Frontal cortex (tissue), 4 donors: ENCODE measurements around the gene MRPS15. TPM values are rescaled to one million over a fixed set of nuclear protein-coding genes. Genes with fewer than 3 reads are reported as not detected.
A peak's percentile ranks its signal among the peaks of the same experiment; 100 is the strongest.

Experiments
- DNase-seq, 2 donors: peaks; one replicate each; pipeline ENCODE4 v3.0.0; 2012; ENCODE audit warnings: low spot score in 2 of 2
- FAIRE-seq: peaks from 2 replicates; lab custom pipeline; 2012; peaks lifted over from hg19 to GRCh38; lab: Jason Lieb, UNC
- total RNA-seq: library from RNA; depleted of rRNA; stranded (reverse); fragments of >200 nt; gene quantifications from one replicate; pipeline ENCODE4 v1.2.3, GENCODE V29; 2014
- donor health status: control.
- donor health status: control.
- donor health status: control.

The MRPS15 gene
- total RNA-seq, 1 donor from 2014 or later = 15.9 TPM

DNA sequence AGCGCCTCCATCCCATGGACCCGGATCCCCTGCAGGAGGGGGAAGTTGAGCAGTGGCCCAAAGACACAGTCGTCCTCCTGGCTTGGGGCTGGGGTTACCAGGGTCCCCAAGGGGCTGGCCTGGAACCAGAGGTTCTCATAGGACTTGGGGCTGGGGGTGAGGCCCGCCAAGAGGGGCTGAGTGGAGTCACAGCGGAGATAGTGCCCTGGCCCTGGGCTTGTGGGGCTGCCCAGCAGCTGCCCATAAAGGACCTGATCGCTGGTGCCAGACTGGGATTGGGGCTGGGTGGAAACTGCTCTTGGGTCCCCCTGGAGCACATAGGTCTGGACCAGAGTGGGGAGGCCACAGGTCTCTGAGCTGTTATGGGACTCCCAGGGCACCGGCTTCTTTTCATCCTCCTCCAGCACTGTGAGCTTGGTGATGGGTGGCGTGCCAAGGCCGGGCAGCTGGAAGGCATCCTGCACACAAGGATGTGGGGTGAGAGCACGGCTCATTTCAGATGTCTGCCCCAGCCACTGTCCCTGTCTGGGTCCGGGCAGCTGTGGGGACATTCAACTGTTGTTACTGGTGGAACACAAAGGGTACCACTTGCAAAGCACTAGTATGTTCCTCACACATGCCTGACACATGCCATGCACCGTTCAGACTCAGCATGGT, 2.3 kb upstream of the MRPS15 start:
- DNase-seq (no peak), FAIRE-seq (no peak)

DNA sequence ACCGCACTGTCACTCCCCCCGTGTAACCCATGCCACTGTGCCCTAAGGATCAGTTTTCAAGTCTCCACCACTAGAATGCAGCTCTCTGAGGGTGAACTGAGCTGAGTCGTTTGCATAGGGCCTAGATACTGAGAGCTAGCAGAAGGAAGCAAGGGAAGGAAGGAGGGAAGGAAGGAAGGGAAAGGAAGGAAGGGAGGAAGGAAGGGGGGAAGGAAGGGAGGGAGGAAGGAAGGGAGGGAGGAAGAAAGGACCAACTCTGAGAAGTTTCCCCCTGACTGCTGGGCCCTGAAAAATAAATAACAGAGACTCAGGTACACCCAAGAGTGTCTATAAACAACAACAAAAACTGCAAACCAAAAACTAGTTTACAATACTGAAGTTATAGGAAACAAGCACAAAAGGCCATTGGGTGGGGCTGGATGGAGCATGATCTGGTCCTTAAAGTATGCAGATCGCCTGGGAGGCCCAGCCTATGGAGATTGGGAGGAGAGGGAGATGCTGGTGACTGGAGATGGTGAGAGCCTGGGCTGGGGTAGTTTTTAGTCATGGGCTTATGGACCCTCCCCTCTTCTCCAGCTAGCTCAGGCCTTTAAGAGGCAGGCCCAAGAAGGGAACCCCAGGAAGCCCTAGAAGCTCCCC, 1.7 kb upstream of the MRPS15 start:
- DNase-seq (no peak), FAIRE-seq (no peak)

DNA sequence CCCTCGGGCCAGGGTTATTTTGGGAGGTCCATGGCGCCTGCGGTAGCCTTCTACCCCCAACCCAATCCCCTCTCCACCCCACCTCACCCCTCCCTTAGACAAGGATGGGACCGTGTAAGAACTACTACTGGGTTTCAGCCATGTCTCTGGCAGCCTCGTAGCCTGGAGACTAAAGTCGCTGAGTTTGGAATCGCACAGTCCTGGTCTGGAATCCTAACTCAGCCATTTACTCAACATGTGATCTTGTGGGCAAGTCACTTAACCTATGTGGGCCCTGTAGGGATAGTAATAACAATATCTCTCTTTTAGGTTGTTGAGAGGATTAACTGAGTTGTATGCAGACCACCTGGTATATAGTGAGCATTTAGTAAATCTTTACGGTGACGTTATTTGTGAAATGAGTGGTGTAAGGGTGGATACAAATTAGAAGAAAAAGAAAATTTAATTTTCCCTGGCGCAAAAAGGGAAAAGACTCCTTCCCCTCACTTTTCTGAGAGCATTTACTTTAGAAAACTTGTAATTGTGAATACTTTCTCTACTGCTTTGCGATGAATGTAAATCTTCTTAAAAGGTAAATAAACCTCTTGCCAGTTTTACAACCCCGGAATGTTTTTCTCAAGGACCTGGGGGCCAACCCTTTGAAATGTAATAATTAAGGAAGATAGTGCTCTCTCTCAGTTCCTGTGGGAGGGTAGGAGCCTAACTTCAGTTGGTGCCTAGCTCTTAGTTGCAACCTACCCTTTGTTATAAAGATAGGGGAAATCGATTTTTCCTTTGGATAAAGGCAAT, 615 bp upstream of the MRPS15 start:
- DNase-seq = peak in 1 of 2 donors; percentile 34
- FAIRE-seq = no peak

DNA sequence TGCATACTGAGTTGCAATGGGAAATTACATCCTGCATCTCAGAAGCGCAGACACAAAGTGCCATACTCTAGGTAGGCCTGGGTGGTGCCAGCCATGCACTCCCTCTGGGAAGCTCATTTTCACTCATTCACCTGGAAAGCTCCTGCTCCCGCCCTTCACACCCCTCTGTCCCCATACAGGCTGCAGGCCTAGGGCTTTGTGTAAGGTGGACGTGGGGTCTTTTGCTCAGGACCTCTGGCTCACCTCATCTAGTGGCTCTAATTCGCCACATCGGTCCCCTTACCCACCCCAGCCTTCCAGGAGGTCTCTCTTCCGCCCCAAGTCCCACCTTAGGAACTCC, 751 bp downstream of the MRPS15 start:
- FAIRE-seq (no peak), DNase-seq (no peak)

DNA sequence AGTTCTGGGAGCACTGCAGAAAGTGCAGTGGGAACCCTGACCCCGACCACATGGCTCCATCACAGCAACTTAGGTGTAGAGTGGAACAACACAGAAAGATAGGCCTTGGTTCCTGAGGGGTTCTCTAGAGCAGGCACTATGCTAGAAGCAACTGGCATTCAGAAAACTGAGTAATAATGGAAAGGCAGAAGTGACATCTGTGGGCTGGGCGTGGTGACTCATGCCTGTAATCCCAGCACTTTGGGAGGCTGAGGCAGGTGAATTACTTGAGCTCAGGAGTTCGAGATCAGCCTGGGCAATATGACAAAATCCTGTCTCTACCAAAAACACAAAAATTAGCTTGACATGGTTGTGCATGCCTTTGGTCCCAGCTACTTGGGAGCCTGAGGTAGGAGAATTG, 5.3 kb downstream of the MRPS15 start:
- no peak for FAIRE-seq
- DNase-seq = no peak

DNA sequence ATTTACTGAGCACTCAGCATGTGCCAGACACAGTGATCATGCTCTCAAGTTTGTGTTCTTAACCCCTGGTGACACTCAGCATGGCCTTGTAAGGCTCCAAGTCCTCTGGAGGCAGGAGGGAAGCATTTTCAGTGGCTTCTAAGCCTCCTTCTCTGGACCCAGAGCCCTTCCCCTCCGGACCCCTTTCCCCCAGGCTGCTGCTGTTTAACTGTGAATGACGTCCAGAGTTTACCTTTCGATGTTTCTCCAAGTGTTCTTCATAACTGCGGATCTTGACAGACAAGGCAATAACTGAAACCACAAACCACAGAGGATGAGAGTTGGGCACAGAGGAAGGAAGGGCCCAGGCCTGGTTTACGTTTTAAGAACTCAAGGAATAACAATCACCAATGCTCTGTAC, 6.5 kb downstream of the MRPS15 start:
- FAIRE-seq (no peak), DNase-seq (no peak)

DNA sequence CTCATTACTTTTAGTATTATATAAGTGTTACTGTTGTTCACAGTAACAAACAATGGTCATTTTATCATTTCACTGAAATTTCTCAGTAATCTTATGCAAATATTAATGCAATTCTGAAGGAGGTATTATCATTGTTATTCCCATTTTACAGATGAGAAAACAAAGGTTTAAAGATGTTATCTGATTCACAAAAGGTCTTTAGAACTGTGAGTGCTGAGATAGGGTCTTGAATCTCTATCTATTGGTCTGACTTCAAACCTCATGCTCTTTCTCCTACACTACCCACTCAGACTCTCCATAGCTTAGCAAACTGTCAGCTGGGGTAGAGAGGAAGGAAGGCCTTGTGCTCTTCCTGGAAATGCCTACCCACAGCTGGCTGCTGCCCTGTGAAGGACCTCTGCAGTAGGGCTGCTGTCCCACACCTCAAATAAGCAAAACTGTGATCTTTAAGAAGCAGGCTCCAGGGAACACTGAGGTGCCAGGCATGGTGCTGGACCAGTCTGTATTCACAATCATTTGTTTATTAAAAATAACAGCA, 7.7 kb downstream of the MRPS15 start:
- FAIRE-seq = no peak
- DNase-seq = no peak

DNA sequence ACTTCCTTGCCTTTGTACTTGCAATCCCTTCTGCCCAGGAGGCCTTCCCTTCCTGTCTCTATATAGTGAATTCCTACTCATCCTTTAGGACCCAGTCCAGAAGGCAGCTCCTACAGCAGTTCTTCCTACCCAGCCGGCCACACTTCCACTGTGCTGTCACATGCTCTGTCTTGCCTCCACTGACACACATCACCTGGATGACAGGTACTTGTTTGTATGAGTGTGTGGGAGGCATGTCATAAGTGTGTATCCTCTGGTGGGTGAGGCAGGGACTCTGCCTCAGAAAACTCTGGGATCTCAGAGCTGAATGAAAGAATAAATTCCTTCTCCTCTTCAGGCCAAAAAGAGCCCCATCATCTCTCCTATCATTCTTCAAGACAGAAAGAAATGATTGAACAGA, 8.8 kb downstream of the MRPS15 start:
- FAIRE-seq (no peak), DNase-seq (no peak)

DNA sequence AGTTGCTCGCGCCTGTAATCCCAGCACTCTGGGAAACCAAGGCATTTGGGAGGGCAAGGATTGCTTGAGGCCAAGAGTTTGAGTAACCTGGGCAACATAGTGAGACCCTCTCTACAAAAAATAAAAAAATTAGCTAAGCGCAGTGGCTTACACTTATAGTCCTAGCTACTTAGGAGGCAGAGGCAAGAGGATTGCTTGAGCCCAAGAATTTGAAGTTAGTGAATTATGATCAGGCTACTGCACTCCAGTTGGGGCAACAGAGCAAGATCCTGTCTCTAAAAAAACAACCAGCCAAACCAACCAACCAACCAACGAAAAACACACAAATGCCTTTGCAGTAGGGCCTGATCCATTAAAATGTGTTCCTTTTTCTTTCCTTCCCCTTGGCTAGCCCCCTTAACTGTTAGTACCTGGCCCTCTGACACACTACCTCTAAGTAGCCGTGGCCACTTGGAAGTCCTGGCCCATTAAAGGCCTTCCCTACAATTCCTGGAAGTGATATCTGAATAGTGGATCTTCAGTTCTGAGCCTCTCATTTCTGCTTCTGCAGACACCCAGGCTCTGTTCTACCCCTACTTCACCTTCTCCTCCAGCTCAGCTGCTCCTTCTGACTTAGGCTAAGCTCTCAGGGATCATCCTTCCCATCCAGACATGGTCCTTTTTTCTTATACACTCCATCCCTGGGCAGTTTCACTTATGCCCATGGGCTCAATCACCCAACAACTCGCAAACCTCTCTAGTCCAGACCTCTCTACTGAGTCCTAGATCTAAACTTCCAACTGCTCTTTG, 10.4 kb downstream of the MRPS15 start:
- FAIRE-seq = no peak
- no peak for DNase-seq

DNA sequence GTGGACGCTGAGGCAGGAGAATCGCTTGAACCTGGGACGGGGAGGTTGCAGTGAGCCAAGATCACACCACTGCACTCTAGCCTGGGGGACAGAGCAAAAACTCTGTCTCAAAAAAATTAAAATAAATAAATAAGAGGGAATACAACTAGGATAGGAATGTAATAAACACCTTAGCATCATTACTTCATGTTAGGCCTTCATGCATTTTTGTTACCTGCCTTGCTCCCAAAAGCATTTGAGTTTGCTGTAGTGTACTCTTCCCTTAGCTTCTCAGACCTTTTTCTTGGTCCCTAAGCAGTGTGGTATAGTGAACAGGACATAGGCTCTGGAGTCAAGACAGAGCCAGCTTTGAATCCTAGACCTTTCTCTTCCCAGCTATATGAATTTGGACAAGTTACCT, 11.1 kb downstream of the MRPS15 start:
- no peak for FAIRE-seq
- no peak for DNase-seq

DNA sequence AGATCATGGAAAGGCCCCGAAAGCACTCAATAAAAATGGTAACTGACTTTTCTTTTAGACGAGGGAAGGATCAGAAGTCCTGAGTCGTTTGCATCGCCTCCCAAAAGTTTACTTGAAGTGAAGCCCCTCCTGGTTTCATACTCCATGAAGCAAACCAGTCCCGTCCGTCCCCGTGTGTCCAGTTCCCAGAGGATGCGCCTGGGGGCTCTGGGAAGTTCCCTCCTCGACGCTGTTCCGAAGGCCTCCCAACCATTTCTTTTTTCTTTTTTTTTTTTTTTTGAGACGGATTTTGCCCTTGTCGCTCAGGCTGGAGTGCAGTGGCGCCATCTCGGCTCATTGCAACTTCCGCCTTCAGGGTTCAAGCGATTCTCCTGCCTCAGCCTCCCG, 13.3 kb downstream of the MRPS15 start:
- peak in 1 of 2 donors; percentile 37 for DNase-seq
- FAIRE-seq = no peak

DNA sequence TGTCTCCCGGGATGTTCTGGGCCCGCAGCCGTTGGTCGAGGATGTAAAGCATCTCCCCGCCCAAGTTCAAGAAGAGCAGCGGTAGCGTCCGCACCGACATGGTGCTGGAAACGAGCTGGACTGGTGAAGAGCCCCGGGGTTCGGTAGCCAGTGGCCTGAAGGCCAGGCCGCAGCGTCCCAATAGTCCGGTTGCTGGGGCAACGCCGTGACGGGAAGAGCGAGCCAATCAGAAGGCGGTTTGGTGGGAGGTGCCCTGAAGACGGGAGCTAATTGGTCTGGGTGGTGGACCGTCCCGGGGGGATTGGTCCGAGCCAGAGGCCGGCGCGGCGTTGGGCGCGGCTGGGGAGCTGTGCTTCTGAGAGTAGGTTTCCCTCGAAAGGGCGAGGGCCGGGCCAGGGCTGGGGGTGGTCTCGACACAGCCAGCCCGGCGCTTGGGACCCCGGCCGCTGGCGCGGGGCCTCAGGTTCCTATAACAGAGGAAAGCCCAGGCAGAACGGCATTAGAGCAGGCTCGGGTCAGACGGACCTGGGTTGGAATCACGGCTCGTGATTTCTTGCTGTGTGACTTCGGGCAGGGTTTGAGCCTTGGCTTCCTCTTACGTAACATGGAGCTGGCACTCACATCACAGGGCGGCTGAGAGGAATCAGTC, 13.8 kb downstream of the MRPS15 start, which contains the start of gene OSCP1:
Gene OSCP1, minus strand, starts transcription at position 182 of the 649 bp plus-strand sequence. Its CDS starts 82 bp downstream, at position 100.
- peak; percentile 96 to 99 for DNase-seq
- peak; percentile 72 for FAIRE-seq

DNA sequence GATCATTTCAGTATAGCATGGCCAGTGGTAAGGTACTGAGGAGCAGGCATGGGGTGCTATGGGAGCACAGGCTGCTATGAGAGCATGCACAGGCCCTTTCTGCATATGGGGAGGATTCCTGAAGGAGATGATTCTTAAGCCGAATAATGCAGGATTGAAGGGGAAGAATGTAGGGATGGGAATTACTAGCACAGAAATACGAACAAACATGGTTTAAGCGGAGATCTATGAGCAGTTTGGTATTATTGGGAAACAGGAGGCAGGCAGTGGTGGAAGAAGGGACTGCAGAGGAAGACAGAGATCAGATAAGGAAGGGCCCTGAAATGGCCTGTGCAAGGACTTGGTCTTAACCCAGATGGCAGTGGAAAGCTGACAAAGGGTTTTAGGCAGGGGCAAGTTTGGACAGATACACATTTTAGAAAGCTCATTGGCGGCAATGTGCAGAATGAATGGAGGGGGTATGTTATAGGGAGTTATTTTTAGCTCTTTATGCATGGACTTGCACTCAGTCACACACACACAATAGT, 15.6 kb downstream of the MRPS15 start:
- FAIRE-seq (no peak), DNase-seq (no peak)

DNA sequence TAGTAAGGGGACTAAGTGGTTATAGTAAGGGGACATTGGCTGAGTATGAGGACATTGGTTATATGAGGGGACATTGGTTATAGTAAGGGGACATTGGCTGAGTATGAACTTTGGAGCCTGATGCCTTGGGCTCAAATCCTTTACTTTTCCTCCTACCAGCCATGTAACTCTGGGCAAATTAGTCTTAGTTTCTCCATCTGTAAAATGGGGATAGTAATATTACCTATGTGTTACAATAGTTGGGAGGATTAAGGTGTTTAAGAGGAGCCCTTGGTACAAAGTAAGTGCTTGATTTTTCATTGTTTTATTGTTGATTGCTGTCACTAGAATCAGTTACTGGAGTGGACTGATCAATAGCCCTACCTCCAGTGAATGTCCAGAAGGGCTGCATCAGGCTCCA, 16.7 kb downstream of the MRPS15 start:
- FAIRE-seq = no peak
- DNase-seq = no peak

DNA sequence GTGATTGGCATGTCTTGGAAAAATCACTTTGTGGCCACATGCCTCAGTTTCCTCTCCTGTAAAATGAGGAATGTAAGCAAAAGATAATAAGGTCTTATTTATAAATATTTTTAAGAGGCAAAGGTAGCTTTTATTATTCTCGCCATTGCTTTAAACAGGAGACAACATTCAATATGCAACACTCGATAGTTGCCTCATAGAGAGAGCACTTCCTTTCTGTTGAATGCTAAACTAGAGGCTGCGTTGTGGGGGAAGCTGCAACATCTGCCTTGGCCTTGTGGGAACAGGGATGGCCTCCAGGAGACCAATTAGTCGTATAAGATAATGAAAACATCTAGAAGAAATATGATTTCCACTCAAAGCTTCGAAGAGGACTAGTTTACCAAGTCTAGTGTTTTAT, 17.4 kb downstream of the MRPS15 start:
- DNase-seq (no peak), FAIRE-seq (no peak)

DNA sequence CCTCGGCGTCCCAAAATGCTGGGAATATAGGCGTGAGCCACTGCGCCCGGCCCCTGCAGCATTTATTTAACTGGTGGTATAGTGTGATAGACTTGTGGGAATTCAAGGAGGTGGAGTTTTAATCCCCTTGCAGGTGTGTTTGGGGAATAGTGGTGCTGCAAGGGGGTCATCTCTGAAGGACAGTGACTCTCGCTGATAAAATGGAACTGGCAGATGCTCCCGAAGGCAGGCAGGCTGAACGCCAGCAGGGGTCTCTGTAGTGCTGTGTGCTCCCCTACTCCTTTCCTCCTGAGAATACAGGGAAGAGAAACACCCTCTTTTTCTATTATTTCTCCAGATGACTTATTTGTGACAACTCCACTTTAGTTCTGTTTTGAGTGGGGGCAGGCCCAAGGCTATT, 17.9 kb downstream of the MRPS15 start:
- DNase-seq (no peak), FAIRE-seq (no peak)

DNA sequence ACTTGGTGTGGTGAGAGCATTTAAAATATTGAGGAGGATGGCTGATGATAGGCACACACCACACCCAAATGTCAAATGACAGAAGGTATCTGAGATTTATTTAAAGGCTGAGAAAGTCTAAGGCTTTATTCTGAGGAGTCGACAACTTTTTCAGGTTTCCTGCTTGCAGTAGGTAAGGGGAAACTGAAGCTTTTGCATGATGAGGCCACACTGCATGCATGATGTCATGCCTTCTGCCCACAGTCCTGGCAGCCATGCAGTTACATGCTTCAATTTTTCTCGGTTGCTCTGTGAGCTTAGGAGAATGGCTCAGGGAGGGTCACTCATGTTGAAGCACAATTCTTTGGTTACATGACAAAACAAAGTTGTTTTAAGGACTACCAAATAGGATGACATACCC, 20.9 kb downstream of the MRPS15 start:
- no peak for FAIRE-seq
- no peak for DNase-seq

DNA sequence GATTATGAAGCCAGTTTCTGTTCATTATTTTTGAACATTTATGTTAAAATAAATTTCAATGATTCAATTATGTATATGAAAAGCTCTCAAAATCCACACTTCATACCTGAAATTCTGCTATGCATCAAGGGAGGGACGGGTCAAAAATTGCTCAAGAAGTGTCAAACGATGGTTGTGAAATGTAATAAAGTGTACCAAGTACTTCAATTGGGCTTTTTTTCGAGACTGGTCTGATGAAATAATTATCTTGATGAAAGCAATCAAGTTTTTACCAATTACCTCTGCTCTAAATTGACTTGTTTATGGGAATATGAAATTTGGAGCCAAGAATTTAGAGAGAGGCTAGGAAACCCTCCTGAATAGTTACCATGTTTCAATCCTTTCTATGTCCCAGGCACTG, 21.8 kb downstream of the MRPS15 start:
- FAIRE-seq (no peak), DNase-seq (no peak)

DNA sequence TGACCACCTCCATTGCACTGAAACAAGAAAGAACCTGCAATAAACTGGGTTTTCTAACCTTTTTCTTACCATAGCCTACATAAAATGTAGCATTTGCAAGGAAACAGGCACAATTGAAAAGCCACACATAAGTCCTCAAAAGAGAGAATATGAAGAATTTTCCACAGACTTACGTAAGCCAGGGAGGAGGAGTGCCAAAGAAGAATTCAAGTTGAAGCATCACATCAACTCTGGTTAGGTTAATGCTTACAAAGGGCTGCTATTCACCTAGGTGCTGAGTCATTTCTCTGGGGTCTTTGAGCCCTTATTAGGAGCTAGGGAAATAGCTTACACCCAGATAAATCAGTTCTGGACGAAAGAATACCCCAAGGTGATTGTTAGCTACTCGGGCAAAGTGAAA, 23.5 kb downstream of the MRPS15 start:
- no peak for FAIRE-seq
- no peak for DNase-seq
